Body of pancreas (tissue), 4 donors: ENCODE results near the gene SOD1.

Source experiments
- CTCF ChIP-seq, 7 experiments: fragments of 450-650 bp in 4 of 7; fragments of 200-600 bp in 3 of 7; sonication (generic) in 3 of 7; IDR thresholded peaks; one replicate each; pipeline ENCODE4 v1.5.1; 2016 to 2019; ENCODE audit warnings: antibody characterized with exemption in 7 of 7
- POLR2A ChIP-seq, 3 donors: fragments of 450-650 bp; IDR thresholded peaks; one replicate each; pipeline ENCODE4 v1.6.1; 2016; ENCODE audit warnings: antibody characterized with exemption in 3 of 3, mild to moderate bottlenecking in 2 of 3

DNA sequence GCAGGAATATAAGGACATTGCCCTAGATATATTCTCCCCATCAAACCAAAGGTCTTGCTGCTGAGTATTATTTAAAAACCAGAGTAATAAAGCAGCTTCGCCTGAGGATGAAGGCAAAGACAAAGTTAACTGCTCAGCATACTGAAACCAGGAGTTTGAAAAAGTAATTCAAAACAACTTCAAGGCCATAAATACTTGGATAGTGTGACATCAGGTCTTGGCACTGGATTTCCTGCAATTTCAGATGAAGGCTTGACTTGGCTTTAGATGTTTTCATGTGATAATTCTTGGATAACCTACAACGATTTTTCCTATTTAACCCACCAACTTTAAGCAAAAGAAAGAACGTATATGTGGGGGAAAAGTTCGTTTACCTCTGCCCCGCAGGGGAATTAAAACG, 10.6 kb downstream of the SOD1 start:
- TF ChIP-seq CTCF (IDR thresholded peaks at IDR 0.05) (no peak), POLR2A (IDR thresholded peaks at IDR 0.05) (no peak)
